Measurements from ENCODE around the gene GRB7. TPM values are rescaled to one million over a fixed set of nuclear protein-coding genes. Genes with fewer than 3 reads are reported as not detected.

Gene GRB7
- total RNA-seq, 2 donors from 2014 or later, result 3.4 to 5.8 TPM

DNA sequence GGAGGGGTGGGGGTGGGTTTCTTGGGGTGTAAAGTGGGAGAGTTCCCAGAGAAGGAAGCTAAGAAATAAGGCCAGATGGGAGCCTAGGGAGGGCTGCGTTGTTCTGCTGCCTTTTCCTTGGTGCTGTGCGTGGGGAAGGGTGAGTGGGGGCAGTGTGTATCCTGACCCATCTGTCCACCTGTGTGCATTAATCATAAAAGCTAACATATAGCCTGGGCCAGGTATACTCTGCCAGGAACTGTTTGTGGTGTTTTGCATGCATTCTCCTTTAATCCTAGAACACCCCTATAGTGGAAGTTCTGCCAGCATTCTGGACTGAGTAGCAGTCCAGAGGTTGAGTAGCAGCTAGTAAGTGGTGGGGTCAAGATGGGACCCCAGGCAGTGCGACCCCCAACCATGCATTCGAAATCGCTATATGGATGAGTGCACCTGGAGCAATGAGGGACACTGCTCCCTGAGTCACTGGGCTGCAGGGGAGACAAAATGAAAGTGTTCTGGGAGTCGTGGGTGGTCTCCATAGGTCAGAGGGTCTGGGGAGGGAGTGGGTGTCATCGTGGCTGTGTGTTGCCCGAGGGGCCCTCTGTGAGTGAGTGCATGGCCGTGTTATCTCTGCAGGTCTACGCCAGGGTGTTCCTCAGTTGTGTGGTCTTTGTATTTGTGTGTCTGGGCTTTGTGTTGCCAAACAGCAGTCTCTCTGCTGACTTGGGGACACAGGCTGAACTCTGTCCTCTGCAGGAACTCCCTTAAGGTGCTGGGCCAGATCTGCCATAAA is 36.5 kb upstream of the GRB7 start:
- H3K27me3 ChIP-seq, result no peaks in the 10 kb centered on the region
- TF ChIP-seq, protein P1, sequence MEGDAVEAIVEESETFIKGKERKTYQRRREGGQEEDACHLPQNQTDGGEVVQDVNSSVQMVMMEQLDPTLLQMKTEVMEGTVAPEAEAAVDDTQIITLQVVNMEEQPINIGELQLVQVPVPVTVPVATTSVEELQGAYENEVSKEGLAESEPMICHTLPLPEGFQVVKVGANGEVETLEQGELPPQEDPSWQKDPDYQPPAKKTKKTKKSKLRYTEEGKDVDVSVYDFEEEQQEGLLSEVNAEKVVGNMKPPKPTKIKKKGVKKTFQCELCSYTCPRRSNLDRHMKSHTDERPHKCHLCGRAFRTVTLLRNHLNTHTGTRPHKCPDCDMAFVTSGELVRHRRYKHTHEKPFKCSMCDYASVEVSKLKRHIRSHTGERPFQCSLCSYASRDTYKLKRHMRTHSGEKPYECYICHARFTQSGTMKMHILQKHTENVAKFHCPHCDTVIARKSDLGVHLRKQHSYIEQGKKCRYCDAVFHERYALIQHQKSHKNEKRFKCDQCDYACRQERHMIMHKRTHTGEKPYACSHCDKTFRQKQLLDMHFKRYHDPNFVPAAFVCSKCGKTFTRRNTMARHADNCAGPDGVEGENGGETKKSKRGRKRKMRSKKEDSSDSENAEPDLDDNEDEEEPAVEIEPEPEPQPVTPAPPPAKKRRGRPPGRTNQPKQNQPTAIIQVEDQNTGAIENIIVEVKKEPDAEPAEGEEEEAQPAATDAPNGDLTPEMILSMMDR (IDR thresholded peaks at IDR 0.05), result no peak
- DNase-seq (ENCODE audit: low spot score), result no peak
- H3K36me3 ChIP-seq, result no peaks in the 10 kb centered on the region
- peak overlapping the region; percentile 90 to 92 for H3K27ac ChIP-seq
- H3K4me1 ChIP-seq, result peaks cover 0 to 64% of the 10 kb centered on the region in 2 donors
- no peaks in the 10 kb centered on the region for H3K9me3 ChIP-seq
- H3K4me3 ChIP-seq, result peak overlapping the region; percentile 93 to 99

DNA sequence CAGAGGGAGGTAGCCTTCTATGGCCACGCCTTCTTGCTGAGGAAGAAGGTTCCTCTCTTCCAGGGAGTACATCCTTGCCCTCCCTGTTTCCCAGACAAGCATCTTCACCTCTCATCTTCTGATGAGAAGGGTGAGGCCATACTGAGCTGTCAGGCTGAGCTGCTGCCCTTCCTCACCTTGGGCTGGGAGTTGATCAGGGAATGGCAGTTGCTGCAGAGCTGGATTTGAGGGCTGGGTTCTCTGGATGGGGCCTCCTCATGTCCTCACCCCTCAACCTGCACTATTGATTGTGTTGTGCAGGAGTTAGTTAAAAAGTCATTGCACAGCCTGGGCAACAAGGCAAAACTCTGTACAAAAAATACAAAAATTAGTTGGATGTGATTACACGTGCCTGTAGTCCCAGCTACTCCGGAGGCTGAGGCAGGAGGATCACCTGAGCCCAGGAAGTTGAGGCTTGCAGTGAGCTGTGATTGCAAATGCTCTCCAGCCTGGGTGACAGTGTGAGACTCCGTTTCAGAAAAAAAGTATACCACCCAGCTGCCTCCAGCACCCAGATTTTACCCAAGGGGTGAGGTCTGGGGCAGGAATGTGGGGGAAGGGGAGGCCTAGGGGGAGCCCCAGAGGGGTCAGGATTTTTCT is 35.8 kb upstream of the GRB7 start:
- Histone ChIP-seq H3K4me1 (peaks cover 0 to 70% of the 10 kb centered on the region in 2 donors), H3K27me3 (no peaks in the 10 kb centered on the region), H3K27ac (peak overlapping the region; percentile 90 to 92), H3K4me3 (peak overlapping the region in 1 of 2 donors; percentile 93), H3K36me3 (peaks cover under 1% of the 10 kb centered on the region), H3K9me3 (no peaks in the 10 kb centered on the region)
- TF ChIP-seq, protein P1 (IDR thresholded peaks at IDR 0.05), result no peak
- DNase-seq (ENCODE audit: low spot score), result no peak

DNA sequence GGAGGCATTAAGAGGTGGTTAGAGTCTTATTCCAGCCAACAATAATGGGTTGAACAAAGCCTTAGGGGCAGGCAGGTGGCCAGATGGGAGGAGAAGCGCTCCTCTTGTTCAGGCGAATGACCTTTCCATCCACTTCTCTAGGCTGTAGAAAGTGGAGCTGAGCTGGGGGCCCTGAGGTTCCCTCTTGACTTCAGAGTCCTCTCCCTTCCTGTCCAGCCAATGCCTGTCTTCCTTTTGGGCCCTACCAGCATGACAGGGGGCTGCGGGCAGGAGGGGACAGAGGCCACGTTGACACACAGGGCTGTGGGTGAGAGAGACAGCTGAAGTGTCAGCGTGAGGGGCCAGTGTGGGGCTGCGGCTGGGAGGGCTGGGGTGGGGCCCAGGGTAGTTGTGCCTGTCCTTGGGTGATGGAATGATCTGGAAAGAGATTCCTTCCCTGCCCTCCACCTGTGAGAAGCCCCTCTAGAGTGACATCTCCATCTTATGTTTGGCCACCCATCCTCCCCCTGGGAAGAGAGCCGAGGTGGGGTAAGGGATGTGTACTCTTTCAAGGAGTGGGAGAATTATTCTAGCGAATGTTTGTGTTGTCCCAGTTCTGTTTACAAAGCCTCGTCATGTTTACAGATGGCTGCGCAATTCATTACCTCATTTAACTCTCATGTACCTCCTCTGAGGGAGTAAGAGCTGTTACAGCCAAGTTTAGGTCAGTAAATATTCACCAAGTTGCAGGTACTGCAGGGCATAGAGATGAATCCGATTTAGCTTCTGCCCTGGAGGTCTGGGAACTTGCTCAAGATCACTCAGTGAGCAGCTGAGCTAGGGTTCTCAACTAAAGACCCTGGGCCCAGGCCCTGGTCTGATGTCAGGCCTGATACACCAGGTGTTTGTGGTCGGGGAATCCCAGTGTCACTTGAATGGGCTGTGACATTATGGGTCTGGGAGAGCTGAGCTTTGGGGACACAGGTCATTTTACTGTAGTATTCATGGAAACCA is 34.5 kb upstream of the GRB7 start:
- H3K4me1 ChIP-seq, result peaks cover 0 to 74% of the 10 kb centered on the region in 2 donors
- no peak for DNase-seq (ENCODE audit: low spot score)

GRCh38 chr17:39703913-39704312 is 33.8 kb upstream of the GRB7 start:
- DNase-seq (ENCODE audit: low spot score), result no peak
- TF ChIP-seq, protein P1 (IDR thresholded peaks at IDR 0.05), result no peak
- H3K4me1 ChIP-seq, result peaks cover 0 to 74% of the 10 kb centered on the region in 2 donors
- H3K36me3 ChIP-seq, result peaks cover 18% of the 10 kb centered on the region
- no peaks in the 10 kb centered on the region for H3K27me3 ChIP-seq
- peak overlapping the region; percentile 90 to 92 for H3K27ac ChIP-seq
- no peak overlapping the region for H3K4me3 ChIP-seq
- no peaks in the 10 kb centered on the region for H3K9me3 ChIP-seq

More for the DNA sequence above, 34.5 kb upstream of the GRB7 start:
- peak overlapping the region; percentile 90 to 92 for H3K27ac ChIP-seq
- no peak overlapping the region for H3K4me3 ChIP-seq
- peaks cover 11% of the 10 kb centered on the region for H3K36me3 ChIP-seq
- no peaks in the 10 kb centered on the region for H3K9me3 ChIP-seq
- TF ChIP-seq, protein P1 (IDR thresholded peaks at IDR 0.05), result no peak
- H3K27me3 ChIP-seq, result no peaks in the 10 kb centered on the region

GRCh38 chr17:39704821-39705551 is 32.8 kb upstream of the GRB7 start:
- Histone ChIP-seq H3K36me3 (peaks cover 29% of the 10 kb centered on the region), H3K4me3 (no peak overlapping the region), H3K9me3 (no peaks in the 10 kb centered on the region), H3K27ac (peak overlapping the region; percentile 90 to 92), H3K27me3 (no peaks in the 10 kb centered on the region), H3K4me1 (peaks cover 0 to 66% of the 10 kb centered on the region in 2 donors)
- no peak for DNase-seq (ENCODE audit: low spot score)
- TF ChIP-seq, protein P1 (IDR thresholded peaks at IDR 0.05), result peak in 1 of 2 donors; percentile 29

Measured in right atrium auricular region (tissue), 2 donors.